H1 (cell line): ENCODE data around the gene PALM3. TPM values are rescaled to one million over a fixed set of nuclear protein-coding genes. Genes with fewer than 3 reads are reported as not detected.

Experiments
- FOSL1 ChIP-seq: IDR thresholded peaks from 2 replicates; pipeline ENCODE4 v1.6.1; 2011; ENCODE audit warnings: mild to moderate bottlenecking, low read depth, low read length, moderate library complexity; ENCODE audit not compliant: insufficient read depth
- GABPA ChIP-seq: IDR thresholded peaks from 2 replicates; pipeline ENCODE4 v1.6.1; 2011; ENCODE audit warnings: mild to moderate bottlenecking, low read length, moderate library complexity, borderline replicate concordance; ENCODE audit not compliant: insufficient read depth
- MAFK ChIP-seq: IDR thresholded peaks from 2 replicates; pipeline ENCODE4 v1.6.1; 2012; ENCODE audit warnings: low read depth, mild to moderate bottlenecking, improper control_type of control experiment, low read length
- PHF8 ChIP-seq: fragments of 200-600 bp; sonication (generic); conservative IDR thresholded peaks from 2 replicates; pipeline ENCODE4 v1.7.1; 2012; ENCODE audit warnings: low read depth, mild to moderate bottlenecking, inconsistent platforms, low read length, moderate library complexity
- POLR2A ChIP-seq, 2 experiments: IDR thresholded peaks; 1 replicate in 1 of 2; 2 replicates in 1 of 2; pipeline ENCODE4 v1.6.1; 2011; ENCODE audit warnings: low read depth in 2 of 2, low read length in 2 of 2, mild to moderate bottlenecking in 2 of 2; ENCODE audit errors: control extremely low read depth in 1 of 2
- POLR2AphosphoS5 ChIP-seq: IDR thresholded peaks from 2 replicates; pipeline ENCODE4 v1.6.1; 2011; ENCODE audit warnings: low read depth, low read length
- POU5F1 ChIP-seq: IDR thresholded peaks from 2 replicates; pipeline ENCODE4 v1.6.1; 2011; ENCODE audit warnings: low read depth, mild to moderate bottlenecking, low read length, moderate library complexity
- SRF ChIP-seq: IDR thresholded peaks from 2 replicates; pipeline ENCODE4 v1.6.1; 2011; ENCODE audit warnings: mild to moderate bottlenecking, low read depth, low read length, moderate library complexity
- polyA plus RNA-seq, 7 experiments: library from polyadenylated mRNA; depleted of rRNA in 3 of 7; stranded (reverse) in 5 of 7; unstranded in 2 of 7; fragments of >200 nt in 5 of 7; fragments of 200-250 nt in 2 of 7; gene quantifications; 1 replicate in 5 of 7; 2 replicates in 1 of 7; 4 replicates in 1 of 7; pipeline versions ENCODE4 v1.2.1 to v1.2.3, GENCODE V29; 2011 to 2013; ENCODE audit warnings: missing spikeins in 2 of 7, mixed read lengths in 2 of 7
- total RNA-seq: library from RNA; stranded (reverse); fragmentation: NEBNext Ultra II Directional; extraction: Animal tissue kit (Norgen Biotek cat#: 25700); gene quantifications from 2 replicates; pipeline ENCODE4 v1.2.1, GENCODE V29; 2021
- TF ChIP-seq, protein P1 (sequence below): IDR thresholded peaks from 2 replicates; pipeline ENCODE4 v1.6.1; 2011; ENCODE audit warnings: low read depth, mild to moderate bottlenecking, low read length; ENCODE audit not compliant: insufficient read depth

Gene PALM3
- total and polyA plus RNA-seq, 2 of the 8 experiments (the other 6 are each of a cell fraction or from before 2014, with no cell fraction given), result 5.8 to 31.3 TPM

DNA sequence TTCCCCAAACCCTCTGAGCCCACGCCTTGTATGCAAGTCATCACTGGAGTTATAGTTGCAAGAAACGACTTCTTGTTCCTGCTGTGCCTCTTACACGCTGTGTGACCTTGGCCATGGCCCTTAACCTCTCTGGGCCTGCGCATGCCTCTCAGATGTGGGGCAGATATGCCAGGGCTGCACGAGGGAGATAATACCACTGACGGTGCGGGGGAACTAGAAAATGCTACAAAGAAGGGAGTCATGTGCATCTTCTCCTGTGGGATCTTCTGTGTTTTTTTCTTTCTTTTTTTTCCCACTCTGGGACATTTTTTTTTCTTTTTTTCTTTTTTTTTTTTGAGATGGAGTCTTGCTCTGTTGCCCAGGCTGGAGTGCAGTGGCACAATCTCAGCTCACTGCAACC is 33.0 kb upstream of the PALM3 start (continued):
- TF ChIP-seq SRF (no peak), PHF8 (no peak), GABPA (no peak), POLR2A (IDR thresholded peaks at IDR 0.05; ENCODE audit: control extremely low read depth in 1 of 2, low read depth in 2 of 2, low read length in 2 of 2) (no peak), MAFK (no peak), POLR2AphosphoS5 (no peak), FOSL1 (no peak), POU5F1 (no peak)
- TF ChIP-seq, protein P1, sequence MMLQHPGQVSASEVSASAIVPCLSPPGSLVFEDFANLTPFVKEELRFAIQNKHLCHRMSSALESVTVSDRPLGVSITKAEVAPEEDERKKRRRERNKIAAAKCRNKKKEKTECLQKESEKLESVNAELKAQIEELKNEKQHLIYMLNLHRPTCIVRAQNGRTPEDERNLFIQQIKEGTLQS, result no peak
- TF ChIP-seq, all 59 proteins: peak for 0
